Testis (tissue), 3 donors: ENCODE measurements around the gene ZNF488. TPM values are rescaled to one million over a fixed set of nuclear protein-coding genes. Genes with fewer than 3 reads are reported as not detected.
A peak's percentile ranks its signal among the peaks of the same experiment; 100 is the strongest.

Experiments
- DNase-seq: peaks from one replicate; pipeline ENCODE4 v3.0.0-alpha.2; 2019
- H3K27ac ChIP-seq, 2 donors: fragments of 200-600 bp; sonication (generic); one replicate each; pipeline ENCODE4 v1.5.1; 2019
- H3K27me3 ChIP-seq: fragments of 200-600 bp; sonication (generic); one replicate; pipeline ENCODE4 v1.5.1; 2019
- H3K36me3 ChIP-seq: fragments of 200-600 bp; sonication (generic); one replicate; pipeline ENCODE4 v1.5.1; 2017; ENCODE audit warnings: low read depth; ENCODE audit errors: missing control alignments
- H3K4me1 ChIP-seq: fragments of 200-600 bp; sonication (generic); one replicate; pipeline ENCODE4 v1.5.1; 2019
- H3K4me3 ChIP-seq, 2 donors: fragments of 200-600 bp; sonication (generic); one replicate each; pipeline ENCODE4 v1.5.1; 2017 to 2019
- H3K9me3 ChIP-seq: fragments of 200-600 bp; sonication (generic); one replicate; pipeline ENCODE4 v1.5.1; 2017
- POLR2A ChIP-seq: fragments of 450-650 bp; IDR thresholded peaks from one replicate; pipeline ENCODE4 v1.6.1; 2017; ENCODE audit warnings: antibody characterized with exemption, mild to moderate bottlenecking, moderate library complexity
- WGBS, 2 donors: methylation state at CpG; one replicate each; pipeline ENCODE4 v1.1.5; 2018; 5-methylcytosine and 5-hydroxymethylcytosine counted together
- intact Hi-C: fragments of 100-400 bp; cut with DNase I; formaldehyde crosslinking; loops from one replicate; pipeline ENCODE4 v1.15.1; 2023; ENCODE audit warnings: low total_unique reads
- polyA plus RNA-seq: library from polyadenylated mRNA; stranded (reverse); fragments of 350-450 nt; fragmentation: Illumina TruSeq; extraction: RNeasy Lipid Tissue Mini Kit (QIAGEN cat#74804); gene quantifications from one replicate; pipeline ENCODE4 v1.2.3, GENCODE V29; 2014; ENCODE audit warnings: low read depth, low replicate concordance; ENCODE audit not compliant: insufficient read depth
- total RNA-seq, 2 donors: library from RNA; depleted of rRNA; stranded (reverse); fragments of >200 nt; gene quantifications; one replicate each; pipeline ENCODE4 v1.2.3, GENCODE V29; 2016
- TF ChIP-seq, protein P1 (sequence below), 3 experiments: fragments of 450-650 bp in 2 of 3; fragments of 200-600 bp in 1 of 3; sonication (generic) in 1 of 3; IDR thresholded peaks; one replicate each; pipeline ENCODE4 v1.5.1; 2016 to 2019; ENCODE audit warnings: antibody characterized with exemption in 3 of 3, mild to moderate bottlenecking in 2 of 3, moderate library complexity in 1 of 3

Gene ZNF488
- total and polyA plus RNA-seq, 3 donors from 2014 or later: 2.0 to 3.2 (median 2.7) TPM

DNA sequence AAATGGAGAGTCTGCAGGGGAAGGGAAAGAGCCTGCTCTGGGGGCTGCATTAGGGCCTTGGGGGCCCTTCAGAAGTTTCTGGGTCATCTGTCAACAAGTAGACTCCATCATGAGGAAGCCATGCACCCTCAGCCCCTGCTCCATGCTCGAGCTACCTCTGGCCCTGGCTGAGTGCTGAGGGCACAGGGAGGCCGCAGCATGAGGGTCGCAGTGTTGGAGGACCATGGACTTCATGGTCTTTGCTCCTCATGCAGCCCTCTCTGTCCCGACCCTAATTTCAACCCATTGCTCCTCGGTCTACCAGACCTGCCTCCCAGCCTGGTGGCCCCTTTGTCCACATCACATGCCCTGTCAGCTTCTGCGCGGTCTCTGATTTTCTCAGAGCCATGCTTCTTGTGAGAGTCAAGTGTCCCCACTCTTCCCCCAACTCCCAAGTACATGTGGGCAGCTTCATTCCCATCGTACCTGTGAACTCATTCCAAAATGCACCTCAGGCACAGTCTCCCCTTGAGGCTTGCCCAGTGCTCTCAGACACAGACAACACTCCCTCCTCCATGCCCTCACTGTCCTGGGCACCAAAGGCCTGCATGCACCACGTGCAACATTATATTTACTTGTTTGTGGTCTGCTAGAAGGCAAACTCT, 14.7 kb downstream of the ZNF488 start:
- intact Hi-C loops: no loop called here
- H3K9me3 ChIP-seq: no peaks in the 10 kb centered on the region
- TF ChIP-seq POLR2A: no peak
- TF ChIP-seq, protein P1, sequence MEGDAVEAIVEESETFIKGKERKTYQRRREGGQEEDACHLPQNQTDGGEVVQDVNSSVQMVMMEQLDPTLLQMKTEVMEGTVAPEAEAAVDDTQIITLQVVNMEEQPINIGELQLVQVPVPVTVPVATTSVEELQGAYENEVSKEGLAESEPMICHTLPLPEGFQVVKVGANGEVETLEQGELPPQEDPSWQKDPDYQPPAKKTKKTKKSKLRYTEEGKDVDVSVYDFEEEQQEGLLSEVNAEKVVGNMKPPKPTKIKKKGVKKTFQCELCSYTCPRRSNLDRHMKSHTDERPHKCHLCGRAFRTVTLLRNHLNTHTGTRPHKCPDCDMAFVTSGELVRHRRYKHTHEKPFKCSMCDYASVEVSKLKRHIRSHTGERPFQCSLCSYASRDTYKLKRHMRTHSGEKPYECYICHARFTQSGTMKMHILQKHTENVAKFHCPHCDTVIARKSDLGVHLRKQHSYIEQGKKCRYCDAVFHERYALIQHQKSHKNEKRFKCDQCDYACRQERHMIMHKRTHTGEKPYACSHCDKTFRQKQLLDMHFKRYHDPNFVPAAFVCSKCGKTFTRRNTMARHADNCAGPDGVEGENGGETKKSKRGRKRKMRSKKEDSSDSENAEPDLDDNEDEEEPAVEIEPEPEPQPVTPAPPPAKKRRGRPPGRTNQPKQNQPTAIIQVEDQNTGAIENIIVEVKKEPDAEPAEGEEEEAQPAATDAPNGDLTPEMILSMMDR (IDR thresholded peaks at IDR 0.05): no peak
- 75 to 79% methylated on average over 9 of the region's 9 CpGs for WGBS, 2 donors
- H3K27ac ChIP-seq: no peak overlapping the region
- peak; percentile 7 for DNase-seq
- no peak overlapping the region for H3K4me3 ChIP-seq
- H3K36me3 ChIP-seq: no peaks in the 10 kb centered on the region
- H3K4me1 ChIP-seq: no peaks in the 10 kb centered on the region
- H3K27me3 ChIP-seq: no peaks in the 10 kb centered on the region

DNA sequence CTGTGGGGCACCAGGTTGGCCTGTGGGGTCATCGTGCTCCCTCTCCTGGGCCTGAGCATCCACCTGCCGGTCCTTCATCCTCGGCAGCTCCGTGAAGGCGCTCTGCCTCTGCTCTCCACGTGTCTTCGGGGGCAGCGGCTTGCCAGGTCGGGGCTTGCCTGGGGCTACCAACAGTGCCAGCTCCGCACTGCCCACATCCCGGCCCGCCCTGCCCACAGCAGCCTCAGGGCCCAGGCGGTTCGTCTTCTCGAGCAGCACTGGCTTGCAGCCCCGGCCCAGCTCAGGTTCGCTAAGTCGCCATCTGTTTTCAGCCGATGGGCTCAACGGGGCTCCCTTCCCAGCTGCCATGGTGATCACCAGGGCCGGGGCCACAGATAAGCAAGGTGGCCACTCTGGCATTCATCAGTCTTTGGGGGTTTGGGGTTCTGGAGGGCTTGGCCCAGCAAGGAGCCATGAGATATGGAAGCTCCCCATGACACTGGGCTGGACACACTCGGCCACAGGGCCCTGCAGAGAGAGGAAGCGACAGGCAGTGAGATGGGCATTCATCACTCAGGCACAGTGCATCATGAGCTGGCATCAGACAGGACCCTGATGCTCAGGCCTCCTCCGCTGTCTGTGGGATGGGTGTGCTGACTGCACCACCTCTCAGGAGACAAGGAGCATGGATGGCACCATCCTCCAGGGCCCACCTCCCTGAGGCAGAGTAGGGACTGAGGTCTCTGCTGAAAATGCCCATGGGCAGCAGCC, 15.5 kb downstream of the ZNF488 start:
- intact Hi-C loops: no loop called here
- no peak for TF ChIP-seq POLR2A
- TF ChIP-seq, protein P1 (IDR thresholded peaks at IDR 0.05): no peak
- no peaks in the 10 kb centered on the region for H3K36me3 ChIP-seq
- no peaks in the 10 kb centered on the region for H3K9me3 ChIP-seq
- WGBS, 2 donors: 93 to 95% methylated on average over 10 to 24 of the region's 24 CpGs
- H3K27ac ChIP-seq: no peak overlapping the region
- H3K4me1 ChIP-seq: no peaks in the 10 kb centered on the region
- peak; percentile 10 for DNase-seq
- H3K27me3 ChIP-seq: no peaks in the 10 kb centered on the region
- no peak overlapping the region for H3K4me3 ChIP-seq

DNA sequence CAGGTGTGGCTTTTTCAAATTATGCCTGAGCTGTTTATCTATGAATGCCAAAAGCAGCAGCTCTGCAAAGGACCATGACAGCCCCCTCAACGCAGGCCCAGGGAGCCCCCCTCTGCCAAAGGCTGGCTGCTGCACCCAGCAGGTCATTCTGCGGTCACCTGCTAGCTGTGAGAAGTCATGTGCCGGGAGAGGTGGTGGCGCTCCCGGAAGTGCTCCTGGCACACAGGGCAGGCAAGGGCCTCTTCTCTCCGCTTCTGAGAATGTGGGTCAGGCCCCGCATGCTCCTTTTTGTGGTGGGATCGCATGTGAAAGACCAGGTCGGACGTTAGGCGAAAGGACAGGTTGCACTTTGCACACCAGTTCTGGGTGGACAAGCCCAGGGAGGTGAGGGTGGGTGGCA, 16.4 kb downstream of the ZNF488 start:
- H3K36me3 ChIP-seq: no peaks in the 10 kb centered on the region
- no peaks in the 10 kb centered on the region for H3K9me3 ChIP-seq
- intact Hi-C loops: no loop called here
- no peaks in the 10 kb centered on the region for H3K4me1 ChIP-seq
- H3K27me3 ChIP-seq: no peaks in the 10 kb centered on the region
- DNase-seq: no peak
- 93 to 97% methylated on average over 10 to 11 of the region's 11 CpGs for WGBS, 2 donors
- H3K4me3 ChIP-seq: no peak overlapping the region
- H3K27ac ChIP-seq: no peak overlapping the region
- TF ChIP-seq, protein P1 (IDR thresholded peaks at IDR 0.05): no peak
- no peak for TF ChIP-seq POLR2A

DNA sequence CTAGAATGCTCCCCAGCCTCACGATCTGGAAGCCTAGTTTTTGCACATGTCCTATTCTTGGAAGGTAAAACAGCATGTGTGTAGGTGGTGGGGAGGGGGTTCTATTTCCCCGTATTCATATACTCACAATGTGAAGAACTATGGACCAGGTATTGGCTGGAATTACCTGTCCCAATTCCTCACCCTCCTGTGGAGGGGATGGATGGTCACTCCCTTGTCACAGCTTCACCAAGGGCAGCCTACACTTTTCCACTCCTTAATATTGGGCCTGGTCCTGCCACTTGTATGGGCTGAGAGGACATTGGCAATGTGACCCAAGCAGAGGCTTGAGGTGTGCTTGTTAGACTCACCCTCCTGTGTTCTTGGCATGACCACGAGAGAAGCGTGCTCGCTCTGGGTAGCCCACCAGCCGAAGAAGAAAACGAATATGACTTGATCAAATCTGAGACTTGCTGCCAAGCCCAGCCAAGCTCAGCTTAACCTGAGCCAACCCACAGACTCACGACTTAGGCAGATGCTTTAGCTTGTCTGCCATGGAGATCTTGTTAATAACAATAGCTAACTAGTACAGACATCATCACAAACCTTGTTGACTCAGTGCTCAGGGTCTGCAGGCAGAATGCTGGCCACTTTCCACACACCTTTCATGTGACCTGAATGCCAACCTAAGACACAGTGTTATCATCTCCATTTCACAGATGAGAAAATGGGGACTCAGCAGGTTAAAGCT, 17.2 kb downstream of the ZNF488 start:
- TF ChIP-seq, protein P1 (IDR thresholded peaks at IDR 0.05): no peak
- no peak for TF ChIP-seq POLR2A
- Histone ChIP-seq H3K27me3 (no peaks in the 10 kb centered on the region), H3K4me1 (no peaks in the 10 kb centered on the region), H3K9me3 (no peaks in the 10 kb centered on the region), H3K36me3 (no peaks in the 10 kb centered on the region), H3K27ac (no peak overlapping the region), H3K4me3 (no peak overlapping the region)
- intact Hi-C loops: no loop called here
- peak; percentile 2 for DNase-seq
- 93 to 95% methylated on average over 8 of the region's 8 CpGs for WGBS, 2 donors
